Right atrium auricular region (tissue), 2 donors: ENCODE measurements around the gene ADSS1. TPM values are rescaled to one million over a fixed set of nuclear protein-coding genes. Genes with fewer than 3 reads are reported as not detected.
"Not testable (repeated sequence)": the region's sequence is repeated elsewhere in the genome, so short reads cannot be mapped to it uniquely, and the experiment has no call there.

ENCODE experiments used
- DNase-seq: peaks from one replicate; pipeline ENCODE4 v3.0.0-alpha.2; 2019; ENCODE audit warnings: low spot score
- H3K27ac ChIP-seq, 2 donors: fragments of 200-600 bp; sonication (generic); 1 replicate in 1 of 2; 2 replicates in 1 of 2; pipeline ENCODE4 v1.5.1; 2016 to 2019
- H3K27me3 ChIP-seq, 2 donors: fragments of 200-600 bp; sonication (generic); one replicate each; pipeline versions ENCODE4 v1.5.1 to v1.6.0; 2017 to 2019
- H3K36me3 ChIP-seq: fragments of 200-600 bp; sonication (generic); one replicate; pipeline ENCODE4 v1.5.1; 2016
- H3K4me1 ChIP-seq, 2 donors: fragments of 200-600 bp; sonication (generic); one replicate each; pipeline versions ENCODE4 v1.5.1 to v1.6.0; 2017 to 2019
- H3K4me3 ChIP-seq, 2 donors: fragments of 200-600 bp; sonication (generic); 1 replicate in 1 of 2; 2 replicates in 1 of 2; pipeline ENCODE4 v1.5.1; 2017 to 2019; ENCODE audit warnings: mild to moderate bottlenecking in 1 of 2, moderate library complexity in 1 of 2
- H3K9me3 ChIP-seq, 2 donors: fragments of 200-600 bp; sonication (generic); one replicate each; pipeline ENCODE4 v1.5.1; 2019
- CTCF ChIP-seq, 2 donors: fragments of 200-600 bp; sonication (generic); IDR thresholded peaks; one replicate each; pipeline ENCODE4 v1.5.1; 2019; ENCODE audit warnings: antibody characterized with exemption in 2 of 2
- total RNA-seq, 2 donors: library from RNA; depleted of rRNA; stranded (reverse); fragments of >200 nt; gene quantifications; one replicate each; pipeline ENCODE4 v1.1.0, GENCODE V29; 2016

Gene ADSS1
- total RNA-seq, 2 donors from 2014 or later: 113 to 158 TPM

GRCh38 chr14:104724981-104725771 is 1.1 kb downstream of the ADSS1 start:
- Histone ChIP-seq H3K36me3 (no peaks in the 10 kb centered on the region), H3K4me3 (peak overlapping the region; percentile 63 to 75), H3K27me3 (no peaks in the 10 kb centered on the region), H3K9me3 (no peaks in the 10 kb centered on the region), H3K27ac (peak overlapping the region; percentile 89 to 94), H3K4me1 (peaks cover 3 to 68% of the 10 kb centered on the region in 2 donors)
- DNase-seq: no peak
- peak in 1 of 2 donors; percentile 55 for TF ChIP-seq CTCF (IDR thresholded peaks at IDR 0.05)

- Histone ChIP-seq H3K4me3 (peak overlapping the region in 1 of 2 donors; percentile 75), H3K4me1 (peaks cover 3 to 75% of the 10 kb centered on the region in 2 donors), H3K27ac (peak overlapping the region; percentile 89 to 94), H3K36me3 (no peaks in the 10 kb centered on the region), H3K27me3 (no peaks in the 10 kb centered on the region), H3K9me3 (no peaks in the 10 kb centered on the region)
- no peak for TF ChIP-seq CTCF (IDR thresholded peaks at IDR 0.05)
- DNase-seq: no peak
Observed at GRCh38 chr14:104725772-104726548, 1.9 kb downstream of the ADSS1 start.

- H3K36me3 ChIP-seq: no peaks in the 10 kb centered on the region
- no peak for DNase-seq
- H3K9me3 ChIP-seq: no peaks in the 10 kb centered on the region
- H3K27me3 ChIP-seq: no peaks in the 10 kb centered on the region
- peaks cover 3 to 78% of the 10 kb centered on the region in 2 donors for H3K4me1 ChIP-seq
- no peak overlapping the region for H3K4me3 ChIP-seq
- TF ChIP-seq CTCF (IDR thresholded peaks at IDR 0.05): no peak
- peak overlapping the region; percentile 89 to 94 for H3K27ac ChIP-seq
Observed at GRCh38 chr14:104726600-104727451, 2.8 kb downstream of the ADSS1 start.

GRCh38 chr14:104728631-104729030 is 4.6 kb downstream of the ADSS1 start:
- H3K36me3 ChIP-seq: no peaks in the 10 kb centered on the region
- no peaks in the 10 kb centered on the region for H3K9me3 ChIP-seq
- no peak for TF ChIP-seq CTCF (IDR thresholded peaks at IDR 0.05)
- no peak overlapping the region for H3K4me3 ChIP-seq
- H3K27me3 ChIP-seq: no peaks in the 10 kb centered on the region
- H3K4me1 ChIP-seq: peaks cover 0 to 77% of the 10 kb centered on the region in 2 donors
- DNase-seq: no peak
- H3K27ac ChIP-seq: peak overlapping the region; percentile 16 to 89

GRCh38 chr14:104729176-104729834 is 5.3 kb downstream of the ADSS1 start:
- not testable (repeated sequence) for H3K27me3 ChIP-seq, DNase-seq, H3K36me3 ChIP-seq, H3K4me3 ChIP-seq, H3K9me3 ChIP-seq
- Histone ChIP-seq H3K27ac (peak overlapping the region; percentile 16 to 89), H3K4me1 (peaks cover 0 to 81% of the 10 kb centered on the region in 2 donors)
